Activated CD4-positive, alpha-beta T cell treated with anti-CD3 and anti-CD28 coated beads, Interleukin-2, amount 50 U/mL, for 24 hours (primary cell): ENCODE data around the gene DQX1.
"Not testable (repeated sequence)": the region's sequence is repeated elsewhere in the genome, so short reads cannot be mapped to it uniquely, and the experiment has no call there.

Experiments used
- DNase-seq, 2 donors: peaks; one replicate each; pipeline ENCODE4 v3.0.0-alpha.2; 2020; ENCODE audit warnings: low read depth in 1 of 2, low spot score in 1 of 2

Gene DQX1

DNA sequence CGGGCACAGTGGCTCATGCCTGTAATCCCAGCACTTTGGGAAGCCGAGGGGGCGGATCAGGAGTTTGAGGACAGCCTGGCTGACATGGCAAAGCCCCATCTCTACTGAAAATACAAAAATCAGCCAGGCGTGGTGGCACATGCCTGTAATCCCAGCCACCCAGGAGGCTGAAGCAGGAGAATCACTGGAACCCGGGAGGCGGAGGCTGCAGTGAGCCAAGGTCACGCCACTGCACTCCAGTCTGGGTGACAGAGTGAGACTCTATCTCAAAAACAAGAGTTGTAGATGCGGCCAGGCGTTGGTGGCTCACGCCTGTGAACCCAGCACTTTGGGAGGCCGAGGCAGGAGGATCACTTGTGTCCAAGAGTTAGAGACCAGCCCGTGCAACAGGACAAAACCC lies 55.3 kb downstream of the DQX1 start:
- DNase-seq = not testable (repeated sequence)
